H9 (cell line): ENCODE measurements around the gene ARFGEF3. TPM values are rescaled to one million over a fixed set of nuclear protein-coding genes. Genes with fewer than 3 reads are reported as not detected.

Source experiments
- DNase-seq: peaks from one replicate; pipeline ENCODE4 v3.0.0-alpha.2; 2017
- H2AFZ ChIP-seq: one replicate; pipeline ENCODE4 v1.6.1; 2013; ENCODE audit warnings: mild to moderate bottlenecking, low read length, control low read depth, moderate library complexity
- H2AK5ac ChIP-seq: 2 replicates; pipeline ENCODE4 v1.6.1; 2013; ENCODE audit warnings: low read length, control low read depth, mixed read lengths; ENCODE audit not compliant: insufficient read length
- H2BK120ac ChIP-seq: one replicate; pipeline ENCODE4 v1.6.1; 2013; ENCODE audit warnings: low read depth, mild to moderate bottlenecking, low read length, control low read depth, inconsistent platforms; ENCODE audit not compliant: poor library complexity, severe bottlenecking
- H2BK12ac ChIP-seq: 2 replicates; pipeline ENCODE4 v1.6.1; 2013; ENCODE audit warnings: low read length, control low read depth, mixed read lengths, low read depth; ENCODE audit not compliant: insufficient read length
- H2BK15ac ChIP-seq: 2 replicates; pipeline ENCODE4 v1.6.1; 2013; ENCODE audit warnings: low read depth, low read length, control low read depth
- H2BK20ac ChIP-seq: one replicate; pipeline ENCODE4 v1.6.1; 2013; ENCODE audit warnings: low read depth, mild to moderate bottlenecking, low read length, control low read depth, inconsistent platforms; ENCODE audit not compliant: poor library complexity, severe bottlenecking
- H2BK5ac ChIP-seq: 2 replicates; pipeline ENCODE4 v1.6.1; 2013; ENCODE audit warnings: low read length, control low read depth, mixed read lengths; ENCODE audit not compliant: insufficient read length
- H3K14ac ChIP-seq: 2 replicates; pipeline ENCODE4 v1.6.1; 2013; ENCODE audit warnings: low read length, control low read depth; ENCODE audit not compliant: insufficient read depth
- H3K18ac ChIP-seq: 2 replicates; pipeline ENCODE4 v1.6.1; 2013; ENCODE audit warnings: low read depth, mild to moderate bottlenecking, mixed read lengths, low read length, control low read depth; ENCODE audit not compliant: insufficient read length
- H3K23ac ChIP-seq: 2 replicates; pipeline ENCODE4 v1.6.1; 2013; ENCODE audit warnings: low read length, control low read depth, mixed read lengths, low read depth; ENCODE audit not compliant: insufficient read length
- H3K23me2 ChIP-seq: 2 replicates; pipeline ENCODE4 v1.6.1; 2013; ENCODE audit warnings: low read depth, mild to moderate bottlenecking, mixed read lengths, low read length, control low read depth; ENCODE audit not compliant: insufficient read length, poor library complexity, severe bottlenecking
- H3K27ac ChIP-seq: 2 replicates; pipeline ENCODE4 v1.5.1; 2013; ENCODE audit warnings: low read length, control low read depth, mixed read lengths, low read depth; ENCODE audit not compliant: insufficient read length
- H3K27me3 ChIP-seq: 2 replicates; pipeline ENCODE4 v1.6.1; 2013; ENCODE audit warnings: low read length, control low read depth, inconsistent platforms; ENCODE audit not compliant: insufficient read depth
- H3K4ac ChIP-seq: 2 replicates; pipeline ENCODE4 v1.6.1; 2013; ENCODE audit warnings: low read depth, mild to moderate bottlenecking, control low read depth, inconsistent platforms, low read length, moderate library complexity
- H3K4me1 ChIP-seq: 2 replicates; pipeline ENCODE4 v1.6.1; 2013; ENCODE audit warnings: low read length, control low read depth, inconsistent platforms; ENCODE audit not compliant: insufficient read depth
- H3K4me2 ChIP-seq: 2 replicates; pipeline ENCODE4 v1.6.1; 2013; ENCODE audit warnings: low read length, control low read depth, mixed read lengths; ENCODE audit not compliant: insufficient read length, insufficient read depth
- H3K56ac ChIP-seq: 2 replicates; pipeline ENCODE4 v1.6.1; 2013; ENCODE audit warnings: low read depth, mild to moderate bottlenecking, mixed read lengths, low read length, control low read depth; ENCODE audit not compliant: insufficient read length
- H3K79me1 ChIP-seq: 2 replicates; pipeline ENCODE4 v1.6.1; 2013; ENCODE audit warnings: low read depth, mild to moderate bottlenecking, moderate library complexity, low read length, control low read depth, inconsistent platforms; ENCODE audit not compliant: insufficient read depth, poor library complexity, severe bottlenecking
- H3K79me2 ChIP-seq: 2 replicates; pipeline ENCODE4 v1.6.1; 2013; ENCODE audit warnings: low read length, control low read depth, inconsistent platforms; ENCODE audit not compliant: insufficient read depth
- H3K9ac ChIP-seq: 2 replicates; pipeline ENCODE4 v1.6.1; 2013; ENCODE audit warnings: low read length, control low read depth, mixed read lengths; ENCODE audit not compliant: insufficient read length; ENCODE audit errors: extremely low read depth
- H3K9me3 ChIP-seq: one replicate; pipeline ENCODE4 v1.6.1; 2013; ENCODE audit warnings: low read depth, low read length, inconsistent platforms; ENCODE audit not compliant: control insufficient read depth
- H3T11ph ChIP-seq: one replicate; pipeline ENCODE4 v1.6.1; 2013; ENCODE audit warnings: mild to moderate bottlenecking, low read length, control low read depth, inconsistent platforms
- H4K20me1 ChIP-seq: one replicate; pipeline ENCODE4 v1.6.1; 2013; ENCODE audit not compliant: control insufficient read depth, insufficient read length, insufficient read depth
- H4K5ac ChIP-seq: 2 replicates; pipeline ENCODE4 v1.6.1; 2013; ENCODE audit warnings: low read depth, mild to moderate bottlenecking, mixed read lengths, low read length, control low read depth; ENCODE audit not compliant: insufficient read length
- H4K8ac ChIP-seq: replicated peaks from 2 replicates; pipeline ENCODE4 v1.6.1; 2013; ENCODE audit warnings: low read length, control low read depth, mixed read lengths, low read depth; ENCODE audit not compliant: insufficient read length
- H4K91ac ChIP-seq: 2 replicates; pipeline ENCODE4 v1.6.1; 2013; ENCODE audit warnings: low read depth, mild to moderate bottlenecking, moderate library complexity, mixed read lengths, low read length, control low read depth; ENCODE audit not compliant: insufficient read length
- H3K27ac Mint-ChIP-seq, 3 experiments: 2 replicates in 2 of 3; 3 replicates in 1 of 3; pipeline ENCODE4 v1.8.0; 2020 to 2021; ENCODE audit warnings: mixed read lengths in 3 of 3, mild to moderate bottlenecking in 1 of 3, moderate library complexity in 1 of 3
- H3K27me3 Mint-ChIP-seq: 2 replicates; pipeline ENCODE4 v1.8.0; 2021; ENCODE audit warnings: low read depth, mild to moderate bottlenecking, moderate library complexity, mixed read lengths
- H3K36me3 Mint-ChIP-seq, 3 experiments: 2 replicates in 2 of 3; 3 replicates in 1 of 3; pipeline ENCODE4 v1.8.0; 2020 to 2021; ENCODE audit warnings: low read depth in 3 of 3, mixed read lengths in 3 of 3; ENCODE audit not compliant: insufficient read depth in 1 of 3
- H3K4me1 Mint-ChIP-seq, 2 experiments: 2 replicates each; pipeline ENCODE4 v1.8.0; 2020; ENCODE audit warnings: mixed read lengths in 2 of 2
- H3K4me3 Mint-ChIP-seq, 2 experiments: 2 replicates in 1 of 2; 3 replicates in 1 of 2; pipeline ENCODE4 v1.8.0; 2020 to 2021; ENCODE audit warnings: mild to moderate bottlenecking in 2 of 2, mixed read lengths in 2 of 2, moderate library complexity in 1 of 2
- H3K9me3 Mint-ChIP-seq, 2 experiments: 2 replicates in 1 of 2; 3 replicates in 1 of 2; pipeline ENCODE4 v1.8.0; 2020; ENCODE audit warnings: mild to moderate bottlenecking in 2 of 2, mixed read lengths in 2 of 2, moderate library complexity in 1 of 2
- CTCF ChIP-seq: fragments of 200-600 bp; sonication (generic); conservative IDR thresholded peaks from 3 replicates; pipeline ENCODE4 v1.8.0; 2021; ENCODE audit warnings: antibody characterized with exemption, mild to moderate bottlenecking
- total RNA-seq: library from RNA; stranded (reverse); gene quantifications from 2 replicates; pipeline ENCODE4 v1.2.1, GENCODE V29; 2021

The ARFGEF3 gene
- total RNA-seq, 1 experiment from 2014 or later = 13.7 TPM

GRCh38 chr6:138374230-138374629 lies 212.5 kb downstream of the ARFGEF3 start:
- Histone ChIP-seq H3K4ac (no peak overlapping the region), H3K23me2 (no peaks in the 10 kb centered on the region), H3K9me3 (no peaks in the 10 kb centered on the region), H3K79me2 (no peaks in the 10 kb centered on the region), H4K5ac (no peak overlapping the region), H3K18ac (no peak overlapping the region), H2BK20ac (no peak overlapping the region), H2BK5ac (no peak overlapping the region), H3K14ac (no peak overlapping the region), H2BK120ac (no peak overlapping the region), H4K20me1 (no peaks in the 10 kb centered on the region), H2AK5ac (no peak overlapping the region), H2AFZ (no peak overlapping the region), H3T11ph (no peak overlapping the region), H3K4me1 (peaks cover 2% of the 10 kb centered on the region; the same call in 1 of the 2 replicates), H3K9ac (no peak overlapping the region), H3K79me1 (no peaks in the 10 kb centered on the region), H3K4me2 (no peak overlapping the region), H3K27ac (no peak overlapping the region), H4K91ac (no peak overlapping the region), H2BK15ac (no peak overlapping the region), H3K27me3 (no peaks in the 10 kb centered on the region), H2BK12ac (no peak overlapping the region), H4K8ac (no peak overlapping the region), H3K23ac (no peak overlapping the region), H3K56ac (no peak overlapping the region)
- no peak overlapping the region for H3K27ac Mint-ChIP-seq
- H3K9me3 Mint-ChIP-seq = no peaks in the 10 kb centered on the region
- H3K36me3 Mint-ChIP-seq = no peaks in the 10 kb centered on the region
- no peaks in the 10 kb centered on the region for H3K27me3 Mint-ChIP-seq
- DNase-seq = no peak
- H3K4me3 Mint-ChIP-seq = no peak overlapping the region
- TF ChIP-seq CTCF = no peak
- peaks cover 21 to 27% of the 10 kb centered on the region in 2 experiments for H3K4me1 Mint-ChIP-seq
